BLaER1 (cell line): ENCODE results near the gene CTNNA1.
"Not testable (repeated sequence)": the region's sequence is repeated elsewhere in the genome, so short reads cannot be mapped to it uniquely, and the experiment has no call there.

ENCODE experiments used
- H3K27ac ChIP-seq: shearing (Covaris generic); formaldehyde crosslinking; 2 replicates; pipeline ENCODE4 v1.8.1; 2022
- H3K27me3 ChIP-seq: shearing (Covaris generic); formaldehyde crosslinking; 2 replicates; pipeline ENCODE4 v1.8.1; 2022
- H3K36me3 ChIP-seq: shearing (Covaris generic); formaldehyde crosslinking; 2 replicates; pipeline ENCODE4 v1.8.1; 2022
- H3K4me1 ChIP-seq: shearing (Covaris generic); formaldehyde crosslinking; 2 replicates; pipeline ENCODE4 v1.8.1; 2022
- H3K4me2 ChIP-seq: shearing (Covaris generic); formaldehyde crosslinking; 2 replicates; pipeline ENCODE4 v1.8.1; 2022
- H3K4me3 ChIP-seq: shearing (Covaris generic); formaldehyde crosslinking; 2 replicates; pipeline ENCODE4 v1.8.1; 2022
- H3K9ac ChIP-seq: shearing (Covaris generic); formaldehyde crosslinking; 2 replicates; pipeline ENCODE4 v1.8.1; 2022
- H3K9me3 ChIP-seq: shearing (Covaris generic); formaldehyde crosslinking; 2 replicates; pipeline ENCODE4 v1.8.1; 2022
- H4K20me1 ChIP-seq: shearing (Covaris generic); formaldehyde crosslinking; 2 replicates; pipeline ENCODE4 v1.8.1; 2022
- Cebpa-rat ChIP-seq: shearing (Covaris generic); IDR thresholded peaks from 2 replicates; pipeline ENCODE4 v1.8.1; 2022

The CTNNA1 gene

GRCh38 chr5:138770977-138771376 is 17.8 kb downstream of the CTNNA1 start:
- H3K4me3 ChIP-seq: no peak overlapping the region
- no peak overlapping the region for H3K9ac ChIP-seq
- no peaks in the 10 kb centered on the region for H3K27me3 ChIP-seq
- peaks cover 84% of the 10 kb centered on the region for H4K20me1 ChIP-seq
- no peak for TF ChIP-seq Cebpa-rat
- H3K36me3 ChIP-seq: peaks cover 26% of the 10 kb centered on the region
- no peak overlapping the region for H3K4me2 ChIP-seq
- peaks cover 12% of the 10 kb centered on the region; the same call in 1 of the 2 replicates for H3K4me1 ChIP-seq
- H3K27ac ChIP-seq: no peak overlapping the region
- peaks cover 24% of the 10 kb centered on the region for H3K9me3 ChIP-seq

- no peak overlapping the region for H3K9ac ChIP-seq
- no peak overlapping the region for H3K4me2 ChIP-seq
- no peak for TF ChIP-seq Cebpa-rat
- H3K27ac ChIP-seq: no peak overlapping the region
- no peak overlapping the region for H3K4me3 ChIP-seq
- H3K27me3 ChIP-seq: no peaks in the 10 kb centered on the region
- peaks cover 12% of the 10 kb centered on the region; the same call in 1 of the 2 replicates for H3K4me1 ChIP-seq
- H3K9me3 ChIP-seq: peaks cover 37% of the 10 kb centered on the region
- H3K36me3 ChIP-seq: peaks cover 34% of the 10 kb centered on the region
- H4K20me1 ChIP-seq: peaks cover 63% of the 10 kb centered on the region
Measured at GRCh38 chr5:138772986-138773594, 19.9 kb downstream of the CTNNA1 start.

- H3K4me2 ChIP-seq, H3K27me3 ChIP-seq, H3K27ac ChIP-seq, H3K4me3 ChIP-seq, H3K9ac ChIP-seq: not testable (repeated sequence)
- peaks cover 39% of the 10 kb centered on the region for H3K36me3 ChIP-seq
- H3K9me3 ChIP-seq: peaks cover 42% of the 10 kb centered on the region
- peaks cover 12% of the 10 kb centered on the region; the same call in 1 of the 2 replicates for H3K4me1 ChIP-seq
- peaks cover 59% of the 10 kb centered on the region for H4K20me1 ChIP-seq
Measured at GRCh38 chr5:138773624-138774023, 20.4 kb downstream of the CTNNA1 start.

DNA sequence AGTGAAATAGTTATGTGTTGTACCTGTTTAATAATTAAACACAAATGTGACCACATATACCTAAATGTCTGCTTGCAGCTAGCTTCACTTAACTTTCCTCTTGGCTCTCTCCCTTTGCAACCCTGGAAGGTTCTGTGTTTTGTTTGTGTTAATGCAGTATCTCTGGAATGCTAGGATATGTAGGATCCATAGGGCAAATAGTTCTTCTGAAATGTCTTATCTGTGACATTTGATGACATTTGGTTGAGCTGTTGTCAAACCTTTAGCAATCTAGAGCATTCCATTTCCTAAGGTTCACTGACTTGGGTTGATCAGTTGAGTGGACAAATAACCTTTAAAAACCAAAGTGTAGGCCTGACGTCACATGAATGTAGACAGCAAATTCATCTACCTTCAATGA is 21.8 kb downstream of the CTNNA1 start:
- Histone ChIP-seq H3K9ac (no peak overlapping the region), H3K9me3 (peaks cover 54% of the 10 kb centered on the region), H3K27ac (no peak overlapping the region), H4K20me1 (peaks cover 56% of the 10 kb centered on the region), H3K4me3 (no peak overlapping the region), H3K27me3 (no peaks in the 10 kb centered on the region), H3K4me1 (peaks cover 12% of the 10 kb centered on the region; the same call in 1 of the 2 replicates), H3K36me3 (peaks cover 52% of the 10 kb centered on the region), H3K4me2 (no peak overlapping the region)
- TF ChIP-seq Cebpa-rat: no peak

DNA sequence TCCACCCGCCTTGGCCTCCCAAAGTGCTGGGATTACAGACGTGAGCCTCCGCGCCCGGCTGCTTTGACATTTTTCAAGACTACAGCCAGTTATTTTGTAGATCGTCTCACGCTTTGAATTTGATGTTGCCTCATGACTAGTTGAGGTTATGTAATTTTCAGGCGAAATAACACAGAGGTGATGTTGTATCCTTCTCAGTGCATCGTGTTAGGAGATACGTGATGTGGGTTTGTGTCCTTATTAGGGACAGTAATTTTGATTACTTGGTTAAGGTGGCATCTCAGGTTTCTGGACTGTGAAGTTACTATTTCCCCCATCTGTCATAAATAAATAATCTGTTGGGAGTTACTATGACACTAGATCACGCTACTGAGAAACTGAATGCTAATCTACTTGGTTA is 25.0 kb downstream of the CTNNA1 start:
- H3K4me1 ChIP-seq: no peaks in the 10 kb centered on the region
- H3K4me2 ChIP-seq: no peak overlapping the region
- H3K9me3 ChIP-seq: peaks cover 54% of the 10 kb centered on the region
- peaks cover 56% of the 10 kb centered on the region for H4K20me1 ChIP-seq
- H3K4me3 ChIP-seq: no peak overlapping the region
- no peaks in the 10 kb centered on the region for H3K27me3 ChIP-seq
- no peak overlapping the region for H3K27ac ChIP-seq
- H3K36me3 ChIP-seq: peaks cover 71% of the 10 kb centered on the region
- TF ChIP-seq Cebpa-rat: no peak
- no peak overlapping the region for H3K9ac ChIP-seq

- Histone ChIP-seq H3K27me3 (no peaks in the 10 kb centered on the region), H3K4me3 (no peak overlapping the region), H3K4me2 (no peak overlapping the region), H3K9me3 (peaks cover 8% of the 10 kb centered on the region), H4K20me1 (peaks cover 71% of the 10 kb centered on the region), H3K4me1 (no peaks in the 10 kb centered on the region), H3K9ac (no peak overlapping the region), H3K36me3 (peaks cover 74% of the 10 kb centered on the region), H3K27ac (no peak overlapping the region)
- TF ChIP-seq Cebpa-rat: no peak
Measured at GRCh38 chr5:138783976-138784375, 30.8 kb downstream of the CTNNA1 start.

GRCh38 chr5:138784590-138784989 is 31.4 kb downstream of the CTNNA1 start:
- Histone ChIP-seq H3K36me3 (peaks cover 74% of the 10 kb centered on the region), H3K4me1 (no peaks in the 10 kb centered on the region), H3K9me3 (peaks cover 2% of the 10 kb centered on the region), H3K4me3 (no peak overlapping the region), H3K4me2 (no peak overlapping the region), H3K9ac (no peak overlapping the region), H3K27me3 (no peaks in the 10 kb centered on the region), H3K27ac (no peak overlapping the region), H4K20me1 (peaks cover 71% of the 10 kb centered on the region)
- no peak for TF ChIP-seq Cebpa-rat

DNA sequence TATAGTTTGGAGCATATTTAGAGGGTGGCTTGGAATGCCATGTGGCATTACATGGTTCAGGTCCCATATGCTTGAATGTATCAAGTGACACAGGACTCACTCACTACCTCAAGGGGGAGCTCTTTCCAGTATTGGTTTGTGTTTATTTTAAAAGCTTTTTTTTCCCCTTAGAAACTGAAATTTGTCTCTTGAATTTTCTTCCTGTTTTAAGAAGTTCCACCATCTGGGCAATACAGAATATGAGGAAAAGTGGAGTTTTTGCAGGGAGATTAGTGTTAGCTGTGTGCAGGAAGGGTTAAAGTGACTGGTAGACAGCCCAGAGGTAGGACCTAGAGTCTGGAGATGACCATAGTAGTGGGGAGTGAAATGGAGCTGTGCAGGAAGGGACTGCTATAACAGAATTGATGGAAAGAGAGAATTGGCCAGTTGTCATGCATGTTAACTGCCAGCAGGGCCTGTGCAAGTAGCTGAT is 36.6 kb downstream of the CTNNA1 start:
- Histone ChIP-seq H3K9me3 (no peaks in the 10 kb centered on the region), H3K9ac (no peak overlapping the region), H4K20me1 (peaks cover 76% of the 10 kb centered on the region), H3K4me1 (no peaks in the 10 kb centered on the region), H3K36me3 (peaks cover 47% of the 10 kb centered on the region), H3K4me2 (no peak overlapping the region), H3K27ac (no peak overlapping the region), H3K4me3 (no peak overlapping the region), H3K27me3 (no peaks in the 10 kb centered on the region)
- TF ChIP-seq Cebpa-rat: no peak

DNA sequence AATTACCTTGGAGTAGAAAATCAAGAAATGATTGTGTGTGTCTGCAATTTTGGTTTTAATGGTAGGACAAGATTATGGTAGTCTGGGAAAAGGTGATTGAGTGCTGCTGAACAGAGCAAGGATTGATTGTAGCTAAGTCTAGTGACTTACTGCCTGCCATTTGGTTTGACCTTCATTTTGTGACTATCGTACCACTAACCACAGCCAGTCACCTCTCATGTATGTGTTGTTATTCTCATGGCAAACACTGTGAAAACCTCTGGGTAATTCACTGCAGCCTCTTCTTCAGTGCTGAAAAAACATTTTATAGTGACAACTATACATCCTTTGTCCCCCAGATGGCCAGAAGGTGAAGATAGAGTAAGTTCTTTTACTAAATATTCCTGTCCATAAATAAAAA is 37.5 kb downstream of the CTNNA1 start:
- Histone ChIP-seq H4K20me1 (peaks cover 84% of the 10 kb centered on the region), H3K9me3 (no peaks in the 10 kb centered on the region), H3K4me1 (no peaks in the 10 kb centered on the region), H3K9ac (no peak overlapping the region), H3K36me3 (peaks cover 40% of the 10 kb centered on the region), H3K4me3 (no peak overlapping the region), H3K27ac (no peak overlapping the region), H3K27me3 (no peaks in the 10 kb centered on the region), H3K4me2 (no peak overlapping the region)
- no peak for TF ChIP-seq Cebpa-rat

DNA sequence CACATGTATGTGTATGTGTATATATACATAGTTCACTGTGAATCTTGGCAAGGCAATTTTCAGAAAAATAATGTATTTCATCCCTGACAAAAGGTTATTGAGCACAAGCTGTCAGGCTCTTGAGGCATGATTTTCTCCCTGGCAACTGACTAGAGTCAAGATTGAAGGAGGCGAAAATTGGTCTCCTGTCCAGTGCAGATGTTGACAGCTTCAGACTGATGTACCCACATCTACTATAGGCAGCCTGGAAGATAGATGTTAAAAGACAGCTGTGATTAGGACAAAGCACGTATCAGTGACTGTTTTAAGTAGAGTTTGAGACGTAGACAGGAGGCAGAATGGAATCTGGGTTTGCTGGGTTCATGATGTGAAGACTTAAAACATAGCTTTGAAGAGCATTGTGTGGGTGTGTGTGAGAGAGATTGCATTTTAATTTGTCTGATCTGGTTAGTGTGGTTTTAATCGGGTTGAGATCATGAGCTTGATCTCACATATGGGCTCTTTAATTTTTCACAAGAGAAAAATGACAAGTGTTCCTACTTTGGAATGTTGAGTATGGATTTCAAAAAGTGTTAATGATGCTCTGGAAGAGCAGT is 39.1 kb downstream of the CTNNA1 start:
- H3K4me1 ChIP-seq: no peaks in the 10 kb centered on the region
- H3K4me2 ChIP-seq: no peak overlapping the region

More for the DNA sequence above, 39.1 kb downstream of the CTNNA1 start:
- Histone ChIP-seq H3K9me3 (no peaks in the 10 kb centered on the region), H3K4me3 (no peak overlapping the region), H3K27ac (no peak overlapping the region), H3K36me3 (peaks cover 24% of the 10 kb centered on the region), H4K20me1 (peaks cover 87% of the 10 kb centered on the region), H3K27me3 (no peaks in the 10 kb centered on the region), H3K9ac (no peak overlapping the region)
- no peak for TF ChIP-seq Cebpa-rat
